GDM1 (cell line): Measurements from ENCODE around the gene CYP2D6.
"Not testable (repeated sequence)": the region's sequence is repeated elsewhere in the genome, so short reads cannot be mapped to it uniquely, and the experiment has no call there.

ENCODE experiments used
- DNase-seq: peaks from one replicate; lab custom pipeline; 2025; lab: John Stamatoyannopoulos, UW

CYP2D6 gene

GRCh38 chr22:42158456-42159132, 28.0 kb upstream of the CYP2D6 start:
- no peak for DNase-seq

- no peak for DNase-seq
Observed at GRCh38 chr22:42156598-42156997, 26.0 kb upstream of the CYP2D6 start.

- no peak for DNase-seq
Observed at GRCh38 chr22:42156121-42156520, 25.5 kb upstream of the CYP2D6 start.

- no peak for DNase-seq
Observed at GRCh38 chr22:42155053-42155543, 24.5 kb upstream of the CYP2D6 start.

GRCh38 chr22:42154293-42155052, 23.9 kb upstream of the CYP2D6 start:
- no peak for DNase-seq

- DNase-seq: no peak
Observed at GRCh38 chr22:42152661-42153270, 22.2 kb upstream of the CYP2D6 start.

- no peak for DNase-seq
Observed at GRCh38 chr22:42151924-42152635, 21.5 kb upstream of the CYP2D6 start.

GRCh38 chr22:42150727-42151590, 20.3 kb upstream of the CYP2D6 start:
- no peak for DNase-seq

GRCh38 chr22:42149798-42150197, 19.2 kb upstream of the CYP2D6 start:
- not testable (repeated sequence) for DNase-seq

GRCh38 chr22:42145175-42145574, 14.6 kb upstream of the CYP2D6 start:
- no peak for DNase-seq

- DNase-seq: not testable (repeated sequence)
Observed at GRCh38 chr22:42143859-42144822, 13.5 kb upstream of the CYP2D6 start.

- no peak for DNase-seq
Observed at GRCh38 chr22:42142771-42143461, 12.3 kb upstream of the CYP2D6 start.

- DNase-seq: not testable (repeated sequence)
Observed at GRCh38 chr22:42141307-42142057, 10.9 kb upstream of the CYP2D6 start.

GRCh38 chr22:42140153-42140552, 9.5 kb upstream of the CYP2D6 start:
- not testable (repeated sequence) for DNase-seq

GRCh38 chr22:42139508-42139907, 8.9 kb upstream of the CYP2D6 start:
- DNase-seq: not testable (repeated sequence)

- DNase-seq: no peak
Observed at GRCh38 chr22:42138972-42139371, 8.4 kb upstream of the CYP2D6 start.

GRCh38 chr22:42138122-42138770, 7.6 kb upstream of the CYP2D6 start:
- no peak for DNase-seq

- not testable (repeated sequence) for DNase-seq
Observed at GRCh38 chr22:42135688-42136087, 5.1 kb upstream of the CYP2D6 start.
